A673 (cell line): ENCODE measurements around the gene PHAF1.

Source experiments
- CTCF ChIP-seq: fragments of 300-800, 200-600 bp; sonication (generic); conservative IDR thresholded peaks from 2 replicates; pipeline ENCODE4 v1.5.1; 2017; ENCODE audit warnings: low read depth, mild to moderate bottlenecking, antibody characterized with exemption, low read length, moderate library complexity, mixed read lengths
- EZH2 ChIP-seq: fragments of 200-600 bp; sonication (generic); IDR thresholded peaks from 2 replicates; pipeline ENCODE4 v1.6.1; 2017; ENCODE audit warnings: borderline replicate concordance, low read depth, mild to moderate bottlenecking, mixed read lengths, antibody characterized with exemption, low read length; ENCODE audit not compliant: poor library complexity, severe bottlenecking

- no peak for TF ChIP-seq CTCF
- no peak for TF ChIP-seq EZH2
These were observed 80.3 kb downstream of the PHAF1 start, which contains the start of gene EXOC3L1 for GRCh38 chr16:67190041-67190440.
